CD4-positive, alpha-beta T cell (primary cell): ENCODE results near the gene SGIP1. TPM values are rescaled to one million over a fixed set of nuclear protein-coding genes. Genes with fewer than 3 reads are reported as not detected.
"Not testable (repeated sequence)": the region's sequence is repeated elsewhere in the genome, so short reads cannot be mapped to it uniquely, and the experiment has no call there.

ENCODE experiments used
- ATAC-seq: fragments of 200-7000 bp; cut with Tn5 transposase; one replicate; pipeline ENCODE4 v1.10.0; 2022; ENCODE audit warnings: mild to moderate bottlenecking; ENCODE audit not compliant: poor library complexity
- CTCF ChIA-PET: fragments of 350-600 bp; sonication (Branson Sonifier 250); formaldehyde crosslinking; loops from one replicate; lab custom pipeline; 2021; ENCODE audit warnings: antibody characterized with exemption, inconsistent platforms; lab: Charles Lee
- POLR2A ChIA-PET: fragments of 350-600 bp; sonication (Branson Sonifier 250); formaldehyde crosslinking; loops from one replicate; lab custom pipeline; 2021; ENCODE audit warnings: antibody characterized with exemption, inconsistent platforms; lab: Charles Lee
- DNase-seq, 14 experiments: peaks; one replicate each; pipeline ENCODE4 v3.0.0-alpha.2; 2013 to 2020; ENCODE audit warnings: mixed read lengths in 2 of 14
- H3K27ac ChIP-seq, 2 donors: one replicate each; pipeline versions ENCODE4 v1.5.1 to v1.7.0; 2013; ENCODE audit warnings: low read length in 2 of 2, low read depth in 1 of 2, mild to moderate bottlenecking in 1 of 2
- H3K27me3 ChIP-seq, 2 experiments: 1 replicate in 1 of 2; 2 replicates in 1 of 2; pipeline versions ENCODE4 v1.6.1 to v1.7.0; 2013; ENCODE audit warnings: low read length in 2 of 2, control low read depth in 1 of 2, mild to moderate bottlenecking in 1 of 2, moderate library complexity in 1 of 2; ENCODE audit not compliant: insufficient read depth in 2 of 2, control insufficient read depth in 1 of 2
- H3K36me3 ChIP-seq: one replicate; pipeline ENCODE4 v1.6.1; 2013; ENCODE audit warnings: low read length, control low read depth; ENCODE audit not compliant: insufficient read depth
- H3K4me1 ChIP-seq: one replicate; pipeline ENCODE4 v1.6.1; 2013; ENCODE audit warnings: low read length, control low read depth; ENCODE audit not compliant: insufficient read depth
- H3K4me3 ChIP-seq: one replicate; pipeline ENCODE4 v1.5.1; 2013; ENCODE audit warnings: mild to moderate bottlenecking, low read length, moderate library complexity
- H3K9me3 ChIP-seq, 2 experiments: 1 replicate in 1 of 2; 2 replicates in 1 of 2; pipeline versions ENCODE4 v1.6.1 to v1.7.0; 2013; ENCODE audit warnings: low read length in 2 of 2, mild to moderate bottlenecking in 2 of 2, control low read depth in 1 of 2, moderate library complexity in 1 of 2; ENCODE audit not compliant: control insufficient read depth in 1 of 2, insufficient read depth in 1 of 2
- H3K27ac Mint-ChIP-seq: one replicate; pipeline ENCODE4 v1.8.0; 2020; ENCODE audit warnings: mixed read lengths
- H3K27me3 Mint-ChIP-seq: one replicate; pipeline ENCODE4 v1.8.0; 2021; ENCODE audit warnings: mixed read lengths
- H3K36me3 Mint-ChIP-seq: one replicate; pipeline ENCODE4 v1.8.0; 2021; ENCODE audit warnings: low read depth, mixed read lengths
- H3K4me1 Mint-ChIP-seq: one replicate; pipeline ENCODE4 v1.8.0; 2021; ENCODE audit warnings: low read depth, mixed read lengths
- H3K4me3 Mint-ChIP-seq: one replicate; pipeline ENCODE4 v1.8.0; 2020; ENCODE audit warnings: mild to moderate bottlenecking, mixed read lengths
- H3K9me3 Mint-ChIP-seq: one replicate; pipeline ENCODE4 v1.8.0; 2020; ENCODE audit warnings: mixed read lengths
- CTCF ChIP-seq: fragments of 200-600 bp; IDR thresholded peaks from one replicate; pipeline ENCODE4 v1.8.0; 2022; ENCODE audit warnings: antibody characterized with exemption, mild to moderate bottlenecking
- intact Hi-C, 2 experiments: fragments of 100-400 bp; cut with DNase I in 1 of 2; cut with micrococcal nuclease in 1 of 2; formaldehyde crosslinking; loops; one replicate each; pipeline versions ENCODE4 v1.15.1 to v1.9.0; 2023 to 2025; cut with DNase I, micrococcal nuclease
- microRNA-seq: library from miRNA; unstranded; fragments of <30 nt; microRNA quantifications from one replicate; pipeline ENCODE4 v1.2.0, GENCODE V29; 2021; ENCODE audit warnings: borderline microRNAs expressed, borderline replicate concordance
- total RNA-seq, 174 experiments: library from RNA in 2 of 174; stranded (reverse) in 2 of 174; gene quantifications; one replicate each; pipeline ENCODE4 v1.2.3 and lab custom pipeline; 2021 to 2026

The SGIP1 gene
- total RNA-seq, 2 experiments from 2014 or later: 0.84 TPM; not detected in 1

DNA sequence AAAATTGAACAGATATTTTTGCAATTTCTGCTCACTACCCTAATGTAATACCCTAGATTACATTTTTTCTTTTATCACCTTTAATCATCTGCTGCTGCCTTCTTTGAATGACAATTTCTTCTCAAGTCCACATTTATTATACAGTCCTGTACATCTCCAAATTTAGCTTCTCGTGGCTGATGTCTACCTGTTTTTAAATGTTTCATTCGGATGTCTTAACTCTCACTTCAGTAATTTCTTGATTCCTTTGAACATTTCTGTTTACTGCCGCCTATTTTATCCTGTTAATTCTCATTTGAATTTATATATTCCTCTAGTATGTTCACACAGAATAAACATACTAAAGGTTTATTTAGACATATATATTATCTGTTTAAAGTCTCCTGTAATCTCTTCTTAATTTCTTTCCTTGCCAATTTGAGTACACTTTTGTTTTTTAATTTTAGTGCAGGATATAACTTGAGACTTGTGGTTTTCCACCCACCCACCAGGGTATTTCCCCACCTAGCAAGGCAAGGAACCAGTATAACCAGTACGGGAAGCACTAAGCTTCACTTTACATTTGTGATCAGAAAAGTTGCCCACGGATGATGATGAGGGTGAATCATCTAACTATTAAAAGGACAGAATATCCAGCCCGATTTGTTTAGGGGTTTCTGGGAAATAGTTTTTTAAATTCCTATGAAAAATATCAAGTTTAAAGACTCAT is 254.4 kb downstream of the SGIP1 start:
- H3K9me3 ChIP-seq: no peaks in the 10 kb centered on the region
- CTCF ChIA-PET: no interaction called here
- Mint-ChIP-seq H3K4me3 (peak overlapping the region; percentile 52), H3K27me3 (no peaks in the 10 kb centered on the region), H3K36me3 (no peaks in the 10 kb centered on the region), H3K4me1 (peaks cover 22% of the 10 kb centered on the region), H3K27ac (no peak overlapping the region), H3K9me3 (no peaks in the 10 kb centered on the region)
- H3K27me3 ChIP-seq: no peaks in the 10 kb centered on the region
- intact Hi-C loops: no loop called here
- POLR2A ChIA-PET: interaction anchor here (0.7 kb wide), 1 partner anchor 19 kb away, joined by 3 read pairs; no protein-coding TSS in a partner anchor
- H3K27ac ChIP-seq: no peak overlapping the region
- DNase-seq (peak in 8 of 14 experiments; percentile 3 to 70 (median 24)), ATAC-seq (peak; percentile 87)
- no peaks in the 10 kb centered on the region for H3K4me1 ChIP-seq
- H3K36me3 ChIP-seq: no peaks in the 10 kb centered on the region
- H3K4me3 ChIP-seq: no peak overlapping the region
- no peak for TF ChIP-seq CTCF

- no peaks in the 10 kb centered on the region for H3K36me3 Mint-ChIP-seq
- H3K4me1 ChIP-seq: no peaks in the 10 kb centered on the region
- H3K9me3 ChIP-seq: no peaks in the 10 kb centered on the region
- no peaks in the 10 kb centered on the region for H3K27me3 ChIP-seq
- H3K27ac Mint-ChIP-seq: no peak overlapping the region
- ChIA-PET POLR2A (no interaction called here), CTCF (no interaction called here)
- intact Hi-C loops: no loop called here
- H3K36me3 ChIP-seq: no peaks in the 10 kb centered on the region
- H3K27me3 Mint-ChIP-seq: no peaks in the 10 kb centered on the region
- no peaks in the 10 kb centered on the region for H3K9me3 Mint-ChIP-seq
- DNase-seq (no peak), ATAC-seq (no peak)
- peaks cover 14% of the 10 kb centered on the region for H3K4me1 Mint-ChIP-seq
- no peak overlapping the region for H3K27ac ChIP-seq
- H3K4me3 ChIP-seq: no peak overlapping the region
- TF ChIP-seq CTCF: no peak
- no peak overlapping the region for H3K4me3 Mint-ChIP-seq
Observed at GRCh38 chr1:66791621-66792610, 258.0 kb downstream of the SGIP1 start.

GRCh38 chr1:66795839-66796238 is 261.9 kb downstream of the SGIP1 start:
- DNase-seq, H3K9me3 Mint-ChIP-seq, H3K4me1 Mint-ChIP-seq, H3K27me3 ChIP-seq, H3K36me3 ChIP-seq, intact Hi-C loops, H3K27me3 Mint-ChIP-seq, H3K9me3 ChIP-seq, H3K27ac ChIP-seq, H3K4me1 ChIP-seq, ATAC-seq, H3K4me3 Mint-ChIP-seq, H3K4me3 ChIP-seq, H3K36me3 Mint-ChIP-seq, H3K27ac Mint-ChIP-seq: not testable (repeated sequence)
- ChIA-PET POLR2A (interaction anchor here (0.9 kb wide), 1 partner anchor 135 kb away, joined by 3 read pairs; no protein-coding TSS in a partner anchor), CTCF (interaction anchor here (0.5 kb wide), 1 partner anchor 416 kb away, joined by 3 read pairs; no protein-coding TSS in a partner anchor)

Small RNA genes lying within 50 kb of the gene (microRNA-seq; reads per million reads assigned to microRNA genes)
- gene MIR3117: not detected

Other genes with a start within 250 kb of the SGIP1 start
- gene DYNLT5, start 218.3 kb downstream of the SGIP1 start, total RNA-seq: not detected